ENCODE measurements around the gene ARHGAP24.

DNA sequence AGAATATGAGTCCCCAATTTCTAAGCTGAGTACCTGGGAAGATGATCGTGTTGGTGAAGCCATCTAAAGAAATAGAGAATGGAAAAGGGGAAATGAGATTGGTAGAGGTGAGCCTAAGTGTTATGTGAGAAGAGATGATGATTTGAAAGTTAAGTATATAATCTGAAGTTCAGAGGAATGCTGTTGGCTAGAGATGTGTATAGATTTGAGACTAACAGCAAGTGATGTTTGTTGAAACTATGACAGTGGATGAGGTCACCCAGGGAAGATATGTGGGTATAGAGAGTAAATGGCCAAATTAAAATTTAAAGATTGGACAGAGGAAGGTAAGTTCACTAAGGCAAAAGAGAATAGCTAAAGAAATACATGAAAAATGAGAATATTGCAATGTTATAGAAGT lies 560.7 kb downstream of the ARHGAP24 start:
- TF ChIP-seq, protein P1, sequence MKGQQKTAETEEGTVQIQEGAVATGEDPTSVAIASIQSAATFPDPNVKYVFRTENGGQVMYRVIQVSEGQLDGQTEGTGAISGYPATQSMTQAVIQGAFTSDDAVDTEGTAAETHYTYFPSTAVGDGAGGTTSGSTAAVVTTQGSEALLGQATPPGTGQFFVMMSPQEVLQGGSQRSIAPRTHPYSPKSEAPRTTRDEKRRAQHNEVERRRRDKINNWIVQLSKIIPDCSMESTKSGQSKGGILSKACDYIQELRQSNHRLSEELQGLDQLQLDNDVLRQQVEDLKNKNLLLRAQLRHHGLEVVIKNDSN (CRISPR knock-in tag; IDR thresholded peaks at IDR 0.05) = no peak
- TF ChIP-seq FOXP1 (CRISPR knock-in tag; IDR thresholded peaks at IDR 0.05; ENCODE audit: borderline replicate concordance) = no peak
- TF ChIP-seq CTCF (IDR thresholded peaks at IDR 0.05) = no peak
- no peak for TF ChIP-seq ZNF121 (CRISPR knock-in tag; IDR thresholded peaks at IDR 0.05)
- TF ChIP-seq NR3C1 (CRISPR knock-in tag; conservative IDR thresholded peaks at IDR 0.05; ENCODE audit: low read depth) = no peak
- no peak for TF ChIP-seq FOXK1 (CRISPR knock-in tag; IDR thresholded peaks at IDR 0.05)
- no peak for TF ChIP-seq ZBTB21 (CRISPR knock-in tag; IDR thresholded peaks at IDR 0.05; ENCODE audit: borderline replicate concordance)
- TF ChIP-seq ZNF425 (CRISPR knock-in tag; conservative IDR thresholded peaks at IDR 0.05) = no peak
- no peak for TF ChIP-seq ZNF263 (CRISPR knock-in tag; IDR thresholded peaks at IDR 0.05; ENCODE audit: low read depth)
- no peak for TF ChIP-seq NR2C2 (CRISPR knock-in tag; IDR thresholded peaks at IDR 0.05)
- no peak for TF ChIP-seq JUN (CRISPR knock-in tag; IDR thresholded peaks at IDR 0.05)
- TF ChIP-seq, protein P2, sequence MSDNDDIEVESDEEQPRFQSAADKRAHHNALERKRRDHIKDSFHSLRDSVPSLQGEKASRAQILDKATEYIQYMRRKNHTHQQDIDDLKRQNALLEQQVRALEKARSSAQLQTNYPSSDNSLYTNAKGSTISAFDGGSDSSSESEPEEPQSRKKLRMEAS (CRISPR knock-in tag; IDR thresholded peaks at IDR 0.05) = no peak
- TF ChIP-seq ATF2 (CRISPR knock-in tag; IDR thresholded peaks at IDR 0.05; ENCODE audit: borderline replicate concordance, low read depth) = no peak
- no peak for TF ChIP-seq ZNF138 (CRISPR knock-in tag; conservative IDR thresholded peaks at IDR 0.05)
